B cell (primary cell): Measurements from ENCODE around the gene CDHR1.

Experiments used
- CTCF ChIP-seq: fragments of 200-600 bp; IDR thresholded peaks from one replicate; pipeline ENCODE4 v1.8.0; 2022; ENCODE audit warnings: antibody characterized with exemption, mild to moderate bottlenecking
- EZH2 ChIP-seq: IDR thresholded peaks from 2 replicates; pipeline ENCODE4 v1.6.1; 2012; ENCODE audit warnings: borderline replicate concordance, low read depth, mild to moderate bottlenecking, moderate library complexity, low read length; ENCODE audit not compliant: insufficient read depth, poor library complexity, severe bottlenecking

GRCh38 chr10:84214046-84214572 is 19.8 kb downstream of the CDHR1 start:
- no peak for TF ChIP-seq CTCF
- no peak for TF ChIP-seq EZH2
